Lower leg skin (tissue), 4 donors: ENCODE measurements around the gene FBRS. TPM values are rescaled to one million over a fixed set of nuclear protein-coding genes. Genes with fewer than 3 reads are reported as not detected.

Experiments
- DNase-seq, 2 donors: peaks; one replicate each; pipeline ENCODE4 v3.0.0-alpha.2; 2019; ENCODE audit warnings: low spot score in 2 of 2
- H3K4me3 ChIP-seq: fragments of 200-600 bp; sonication (generic); 2 replicates; pipeline ENCODE4 v1.5.1; 2017; ENCODE audit warnings: mild to moderate bottlenecking, low read depth; ENCODE audit not compliant: poor library complexity, severe bottlenecking
- CTCF ChIP-seq, 3 donors: fragments of 450-650 bp; IDR thresholded peaks; one replicate each; pipeline ENCODE4 v1.5.1; 2016; ENCODE audit warnings: antibody characterized with exemption in 3 of 3, mild to moderate bottlenecking in 3 of 3, moderate library complexity in 2 of 3
- POLR2A ChIP-seq, 2 donors: fragments of 450-650 bp; IDR thresholded peaks; one replicate each; pipeline ENCODE4 v1.6.1; 2016 to 2017; ENCODE audit warnings: antibody characterized with exemption in 2 of 2, mild to moderate bottlenecking in 1 of 2, moderate library complexity in 1 of 2
- WGBS, 2 donors: methylation state at CpG; one replicate each; pipeline ENCODE4 v1.1.5; 2018; 5-methylcytosine and 5-hydroxymethylcytosine counted together
- intact Hi-C: fragments of 100-400 bp; cut with DNase I; formaldehyde crosslinking; loops from one replicate; pipeline ENCODE4 v1.15.0; 2023; ENCODE audit warnings: low total_unique reads
- total RNA-seq, 4 donors: library from RNA; depleted of rRNA; stranded (reverse); fragments of >200 nt; gene quantifications; one replicate each; pipeline ENCODE4 v1.1.0, GENCODE V29; 2016

FBRS gene
- total RNA-seq, 4 donors from 2014 or later = 51.0 to 103 (median 58.3) TPM

GRCh38 chr16:30668393-30668792 lies 10.2 kb downstream of the FBRS start:
- WGBS, 2 donors = 88 to 89% methylated on average over 11 to 12 of the region's 12 CpGs
- TF ChIP-seq POLR2A (IDR thresholded peaks at IDR 0.05) (no peak), CTCF (IDR thresholded peaks at IDR 0.05) (no peak)
- intact Hi-C loops = no loop called here
- DNase-seq = no peak
- no peak overlapping the region for H3K4me3 ChIP-seq

GRCh38 chr16:30669026-30669902 lies 11.0 kb downstream of the FBRS start:
- H3K4me3 ChIP-seq = no peak overlapping the region
- no peak for DNase-seq
- 88 to 89% methylated on average over 40 to 41 of the region's 41 CpGs for WGBS, 2 donors
- intact Hi-C loops = no loop called here
- TF ChIP-seq POLR2A (IDR thresholded peaks at IDR 0.05) = no peak
- no peak for TF ChIP-seq CTCF (IDR thresholded peaks at IDR 0.05)

GRCh38 chr16:30669903-30670824 lies 11.9 kb downstream of the FBRS start:
- intact Hi-C loops = no loop called here
- H3K4me3 ChIP-seq = no peak overlapping the region
- TF ChIP-seq POLR2A (IDR thresholded peaks at IDR 0.05) (no peak), CTCF (IDR thresholded peaks at IDR 0.05) (no peak)
- WGBS, 2 donors = 81 to 82% methylated on average over 14 of the region's 14 CpGs
- no peak for DNase-seq

GRCh38 chr16:30675143-30675542 lies 16.9 kb downstream of the FBRS start:
- WGBS, 2 donors = 86 to 88% methylated on average over 10 of the region's 10 CpGs
- no peak for TF ChIP-seq CTCF (IDR thresholded peaks at IDR 0.05)
- TF ChIP-seq POLR2A (IDR thresholded peaks at IDR 0.05) = no peak
- no peak for DNase-seq
- intact Hi-C loops = no loop called here
- no peak overlapping the region for H3K4me3 ChIP-seq

GRCh38 chr16:30677931-30678585 lies 19.8 kb downstream of the FBRS start:
- no peak for DNase-seq
- no peak overlapping the region for H3K4me3 ChIP-seq
- intact Hi-C loops = no loop called here
- TF ChIP-seq POLR2A (IDR thresholded peaks at IDR 0.05) = no peak
- TF ChIP-seq CTCF (IDR thresholded peaks at IDR 0.05) = no peak
- 77 to 78% methylated on average over 11 of the region's 11 CpGs for WGBS, 2 donors
